GM19238 (cell line): Measurements from ENCODE around the gene LMX1B.

Source experiments
- DNase-seq: peaks from one replicate; pipeline ENCODE4 v3.0.0; 2011; ENCODE audit warnings: low spot score; ENCODE audit not compliant: insufficient read length

LMX1B gene

DNA sequence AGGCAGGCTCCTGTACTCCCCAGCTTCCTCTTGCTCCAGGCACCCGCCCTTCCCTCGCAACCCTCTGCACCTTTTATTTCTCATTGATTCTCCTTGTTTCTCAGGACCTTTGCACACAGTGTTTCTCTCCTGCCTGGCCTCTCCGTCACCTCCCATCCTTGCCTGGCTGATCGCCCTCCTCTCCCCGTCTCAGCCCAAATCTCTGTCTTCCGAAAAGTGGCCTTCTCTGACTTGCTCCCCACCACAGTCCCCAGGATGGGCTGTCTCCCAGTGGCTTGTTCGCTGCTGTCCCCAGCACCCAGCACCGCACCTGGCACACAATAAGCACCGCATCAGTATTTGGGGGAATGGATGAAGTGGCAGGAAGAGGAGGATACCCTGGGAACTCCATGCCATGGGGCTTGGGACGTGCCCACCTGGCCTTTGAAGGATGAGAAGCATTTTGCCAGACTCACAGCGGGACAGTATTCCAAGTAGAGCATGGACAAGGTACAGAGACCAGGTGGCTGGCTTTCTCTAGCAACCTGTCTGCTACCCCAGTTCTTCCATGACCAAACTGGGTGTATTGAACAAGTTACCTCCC lies 62.5 kb downstream of the LMX1B start:
- DNase-seq: no peak

DNA sequence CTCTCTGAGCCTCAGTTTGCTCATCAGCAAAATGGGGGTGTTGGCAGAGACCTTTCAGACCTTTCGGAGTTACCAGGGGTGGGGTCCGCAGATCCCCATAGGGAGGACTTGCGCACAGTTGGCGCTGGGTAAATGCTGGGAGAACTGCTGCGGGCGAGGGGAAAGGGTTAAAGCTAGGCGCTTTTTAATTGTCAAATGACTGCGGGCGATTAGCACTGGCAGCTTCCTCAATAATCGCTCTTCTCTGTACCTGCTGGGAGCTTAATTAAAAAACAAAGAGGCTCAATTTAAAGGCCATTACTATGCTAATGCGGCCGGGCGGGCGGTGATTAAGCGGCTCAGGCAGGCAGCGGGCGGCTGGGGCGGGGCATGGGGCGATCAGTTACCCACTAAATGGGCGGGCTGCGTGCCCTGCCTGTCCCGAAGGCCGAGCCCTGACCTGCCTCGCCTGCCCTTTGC lies 63.0 kb downstream of the LMX1B start:
- DNase-seq: no peak

DNA sequence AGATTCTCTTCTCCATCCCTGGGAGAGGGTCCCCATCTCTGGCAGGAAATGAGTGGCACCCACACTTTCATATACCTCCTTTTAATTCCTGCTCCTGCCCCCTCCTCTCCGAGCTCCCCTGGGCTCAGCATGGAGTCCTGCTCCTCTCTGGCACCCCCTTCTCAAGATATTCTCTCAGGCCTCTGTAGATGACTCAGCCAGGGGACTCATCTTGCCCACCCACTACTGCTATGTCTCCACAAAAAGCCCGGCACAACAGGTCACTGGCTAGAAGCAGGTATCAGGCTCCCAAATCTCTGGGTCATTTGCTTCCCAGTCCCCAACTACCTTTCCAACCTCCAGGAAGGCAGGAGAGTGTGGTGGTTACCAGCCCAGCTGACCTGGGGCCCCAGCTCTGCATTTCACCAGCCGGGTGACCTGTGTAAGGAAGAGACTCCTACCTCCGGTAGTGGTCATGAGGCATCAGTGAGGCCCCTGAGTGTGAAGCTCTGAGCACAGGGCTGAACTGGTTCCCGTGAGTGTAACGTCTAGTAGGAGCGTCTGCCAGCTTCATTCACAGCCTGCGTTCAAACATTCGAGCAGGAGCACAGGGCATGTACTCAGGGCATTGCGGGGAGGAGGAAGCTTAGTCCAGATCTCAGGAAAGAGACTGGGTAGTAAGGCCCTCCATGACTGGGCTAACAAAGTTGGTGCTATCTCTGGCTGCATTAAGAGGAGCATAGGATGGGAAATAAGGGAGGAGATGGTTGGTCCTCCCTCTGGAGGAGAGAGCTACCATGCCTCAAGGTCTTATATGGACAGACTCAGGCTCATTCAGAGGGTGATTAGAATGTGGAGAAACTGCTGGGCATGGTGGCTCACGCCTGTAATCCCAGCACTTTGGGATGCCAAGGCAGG lies 63.7 kb downstream of the LMX1B start:
- no peak for DNase-seq

DNA sequence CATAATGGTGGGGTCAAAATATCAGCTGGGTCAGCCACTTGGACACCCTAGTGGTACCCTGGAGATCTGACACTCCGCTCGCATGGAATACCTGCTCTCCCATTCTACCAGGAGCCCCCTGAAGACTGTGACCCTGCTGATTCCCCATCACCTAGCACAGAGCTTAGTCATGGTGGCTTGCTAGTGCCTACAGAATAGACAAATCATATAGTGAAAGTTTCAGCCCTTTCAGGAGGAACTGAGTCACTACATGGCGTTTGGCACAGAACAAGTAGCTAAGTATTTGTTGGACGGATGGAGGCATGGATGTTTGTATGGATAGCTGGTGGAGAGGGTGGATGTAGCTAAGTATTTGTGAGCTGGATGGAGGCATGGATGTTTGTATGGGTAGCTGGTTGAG lies 65.3 kb downstream of the LMX1B start:
- DNase-seq: no peak

GRCh38 chr9:126681336-126681735 lies 67.6 kb downstream of the LMX1B start:
- no peak for DNase-seq

- DNase-seq: no peak
Measured at GRCh38 chr9:126682113-126682810, 68.5 kb downstream of the LMX1B start.

- no peak for DNase-seq
Measured at GRCh38 chr9:126682928-126683697, 69.4 kb downstream of the LMX1B start.

DNA sequence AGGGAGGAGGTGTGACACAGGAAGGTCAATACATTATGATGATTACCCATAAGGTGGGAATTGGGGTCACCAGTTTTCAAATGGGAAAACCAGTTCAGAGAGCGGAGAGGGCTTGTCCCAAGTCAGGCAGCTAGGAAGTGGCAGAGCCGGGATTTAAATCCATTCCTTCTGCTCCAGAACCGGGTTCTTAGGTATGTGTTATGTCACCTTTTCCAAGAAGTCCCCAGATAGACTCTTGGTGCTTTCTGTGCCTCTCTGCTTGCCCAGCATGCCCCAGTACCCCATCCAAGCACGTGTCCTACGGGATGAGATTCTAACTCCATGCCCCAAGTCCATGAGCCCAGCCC lies 69.9 kb downstream of the LMX1B start:
- no peak for DNase-seq

GRCh38 chr9:126684345-126684744 lies 70.6 kb downstream of the LMX1B start:
- no peak for DNase-seq

DNA sequence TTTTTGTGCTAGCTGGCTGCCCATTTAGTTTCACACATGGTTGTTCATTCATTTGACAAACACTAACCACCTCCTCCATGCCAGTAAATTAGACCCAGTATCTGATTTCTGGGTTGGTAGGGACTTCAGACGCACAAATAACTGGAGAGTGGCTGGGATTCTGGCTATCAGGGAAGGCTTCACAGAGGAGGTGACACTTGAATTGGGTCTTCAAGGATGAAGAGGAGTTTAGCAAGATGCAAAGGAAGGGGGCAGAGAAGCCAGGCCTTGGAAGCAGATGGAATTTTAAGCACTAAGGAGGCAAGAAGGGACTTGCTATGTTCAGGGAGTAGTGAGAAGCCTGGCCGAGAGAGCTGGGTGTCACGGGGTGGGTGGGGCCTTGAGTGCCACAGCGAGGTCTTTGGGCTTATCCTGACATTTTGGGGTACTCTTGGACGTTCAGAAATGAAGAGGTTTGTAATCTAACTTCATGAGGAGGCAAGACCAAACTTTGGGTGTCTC lies 71.3 kb downstream of the LMX1B start:
- DNase-seq: no peak

DNA sequence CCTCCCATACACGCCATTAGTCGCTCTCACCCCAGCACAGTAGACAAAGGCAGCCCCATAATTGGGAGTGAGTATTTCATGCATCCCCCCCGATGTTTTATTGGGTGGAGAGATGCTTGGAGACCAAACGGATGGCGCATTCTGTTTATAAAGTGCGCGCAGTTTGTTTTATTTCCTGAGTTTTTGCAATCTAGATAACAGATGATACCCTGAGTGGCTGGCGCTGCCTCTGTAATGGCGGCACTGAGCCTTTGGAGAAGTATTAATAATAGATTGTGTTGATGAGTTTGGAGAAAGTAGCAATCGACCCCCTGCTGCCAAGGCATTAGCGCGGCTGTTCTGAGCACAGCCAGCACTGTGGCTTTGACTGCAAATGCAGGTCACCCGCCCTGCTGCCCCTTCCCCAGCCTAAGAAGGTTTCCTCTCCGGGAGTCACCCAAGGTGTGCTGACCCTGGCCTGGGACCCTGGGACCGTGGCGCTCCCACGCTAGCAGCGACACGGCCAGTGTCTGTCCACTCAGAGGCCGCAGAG lies 74.3 kb downstream of the LMX1B start:
- DNase-seq: no peak

DNA sequence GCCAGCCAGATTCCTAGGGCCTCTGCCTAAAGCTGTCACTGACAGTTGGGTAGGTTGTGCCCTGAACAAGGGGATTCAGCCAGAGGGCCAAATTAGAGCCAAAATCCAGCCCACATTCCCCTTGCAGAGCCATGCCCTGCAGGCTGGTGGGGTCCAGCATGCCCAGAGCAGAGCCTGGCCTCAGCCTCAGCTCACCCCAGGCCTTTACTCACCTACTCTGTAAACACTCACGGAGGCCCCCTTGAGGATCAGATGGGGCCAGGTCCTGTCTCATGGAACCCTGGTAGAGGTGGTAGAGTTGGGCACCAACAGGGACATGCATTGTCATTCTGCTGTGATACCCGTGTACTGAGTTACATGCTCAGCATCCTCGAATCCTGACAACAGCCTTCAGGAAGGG lies 74.9 kb downstream of the LMX1B start:
- no peak for DNase-seq

- DNase-seq: no peak
Measured at GRCh38 chr9:126689027-126689825, 75.5 kb downstream of the LMX1B start.

- peak; percentile 67 for DNase-seq
Measured at GRCh38 chr9:126690431-126691051, 76.8 kb downstream of the LMX1B start.

DNA sequence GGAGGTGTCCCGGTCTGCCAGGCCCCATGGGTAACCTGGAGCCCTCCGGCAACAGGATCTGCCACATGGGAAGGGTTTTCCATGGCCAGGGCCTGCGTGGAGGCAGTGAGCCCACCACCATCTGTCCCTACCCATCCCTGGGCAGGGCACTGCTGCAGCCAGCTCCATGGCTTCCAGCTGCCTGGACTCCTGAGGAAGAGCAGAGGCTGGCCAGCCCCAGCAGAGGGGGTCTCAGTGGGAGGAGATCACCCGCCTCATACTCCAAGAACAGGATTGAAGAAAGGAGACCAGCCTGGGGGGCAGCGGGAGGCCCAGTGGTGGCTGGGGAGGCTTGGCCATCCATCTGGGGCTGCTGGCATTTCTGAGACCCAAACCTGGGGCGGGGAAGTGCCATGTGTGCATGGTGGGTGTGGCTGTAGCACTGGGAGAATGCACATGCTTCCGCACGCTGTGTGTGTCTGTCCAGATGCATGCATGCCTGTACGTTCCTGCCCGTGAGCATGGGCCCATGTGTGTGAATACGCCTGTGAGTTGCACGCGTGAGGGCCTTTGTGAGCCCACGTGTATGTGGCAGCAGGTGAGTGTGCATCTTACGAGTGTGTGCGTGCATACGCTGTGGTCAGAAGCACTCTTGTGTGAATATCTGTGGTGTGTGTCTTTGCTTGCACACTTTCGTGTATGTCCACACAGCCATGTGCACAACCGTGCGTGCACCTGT lies 78.5 kb downstream of the LMX1B start:
- DNase-seq: no peak

- DNase-seq: no peak
Measured at GRCh38 chr9:126692759-126693427, 79.2 kb downstream of the LMX1B start.

GRCh38 chr9:126693428-126693944 lies 79.8 kb downstream of the LMX1B start:
- DNase-seq: no peak
